ENCODE data around the gene C10orf71. TPM values are rescaled to one million over a fixed set of nuclear protein-coding genes. Genes with fewer than 3 reads are reported as not detected.

C10orf71 gene
- total RNA-seq = not detected

GRCh38 chr10:49298983-49299815 is at the start of gene C10orf71:
TSS of gene C10orf71 (plus strand) at chr10:49299170. CDS start at chr10:49322546, 23,376 bp downstream.

Other genes with a start within 250 kb of the C10orf71 start
- 2.2 TPM for gene VSTM4, start 183.6 kb upstream of the C10orf71 start, total RNA-seq
- gene FAM170B, start 165.1 kb upstream of the C10orf71 start, total RNA-seq = not detected
- gene TMEM273, start 110.8 kb upstream of the C10orf71 start, total RNA-seq = 1.6 TPM
- gene DRGX, start 96.9 kb downstream of the C10orf71 start, total RNA-seq = not detected
- 44.4 TPM for gene ERCC6, start 240.0 kb downstream of the C10orf71 start, total RNA-seq